ENCODE measurements around the gene SLC22A23.

SLC22A23 gene

GRCh38 chr6:3293271-3294155 lies 163.3 kb downstream of the SLC22A23 start:
- peak; percentile 4 for DNase-seq

GRCh38 chr6:3292431-3293197 lies 164.2 kb downstream of the SLC22A23 start:
- no peak for DNase-seq

DNA sequence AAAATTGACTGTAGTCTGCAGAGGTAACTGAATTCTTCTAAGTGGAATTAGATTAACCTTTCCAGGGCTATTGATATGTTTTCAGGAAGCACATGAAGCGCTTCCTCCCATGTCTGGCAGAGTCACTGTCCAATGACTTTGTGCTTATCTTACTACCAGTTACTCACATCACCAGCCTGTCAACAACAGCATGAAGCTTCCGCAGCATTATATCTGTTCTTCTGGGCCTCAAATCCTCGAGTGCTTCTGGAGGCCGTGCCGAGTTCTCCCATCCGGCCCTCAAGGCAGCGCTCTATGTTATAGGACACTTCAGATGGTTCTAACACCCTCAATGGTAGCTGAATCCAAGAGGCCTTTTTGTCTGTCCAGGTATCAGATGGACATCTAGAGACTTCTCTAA lies 164.9 kb downstream of the SLC22A23 start:
- DNase-seq = no peak

- DNase-seq = no peak
Measured at GRCh38 chr6:3291346-3291745, 165.5 kb downstream of the SLC22A23 start.

DNA sequence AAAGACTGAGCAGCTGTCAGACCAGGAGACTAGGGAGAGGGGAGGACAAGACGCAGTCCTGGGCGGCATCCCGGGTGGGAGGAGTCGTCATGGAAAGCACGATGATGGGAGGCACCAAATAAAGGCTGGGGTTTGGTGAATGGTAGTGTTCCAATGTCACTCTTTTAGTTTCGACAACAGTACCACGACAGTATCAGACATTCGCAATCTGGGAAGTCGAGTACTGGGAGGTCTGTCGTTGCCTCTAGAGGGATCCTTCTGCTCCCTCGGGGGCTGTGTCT lies 166.0 kb downstream of the SLC22A23 start:
- DNase-seq = no peak

- no peak for DNase-seq
Measured at GRCh38 chr6:3290149-3290930, 166.5 kb downstream of the SLC22A23 start.

DNA sequence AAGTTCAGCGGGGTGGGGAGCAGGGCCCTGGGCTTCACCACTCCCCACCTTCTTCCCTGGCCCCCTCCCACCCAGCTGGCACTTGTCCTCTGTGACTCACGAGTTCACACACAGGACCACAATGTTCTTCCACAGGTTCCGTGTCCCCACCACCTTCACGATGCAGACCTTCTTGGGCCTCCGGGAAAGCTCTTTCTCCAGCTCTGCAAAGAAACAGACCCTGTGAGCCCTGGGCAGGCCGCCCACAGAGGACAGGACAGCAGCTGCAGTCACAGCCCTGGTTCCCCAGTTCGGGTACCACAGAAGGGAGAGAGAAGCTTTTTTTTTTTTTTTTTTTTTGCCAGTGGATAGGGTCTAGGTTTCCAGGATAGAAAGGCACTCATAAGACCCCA lies 167.2 kb downstream of the SLC22A23 start:
- no peak for DNase-seq

- DNase-seq = no peak
Measured at GRCh38 chr6:3288711-3289663, 167.9 kb downstream of the SLC22A23 start.

DNA sequence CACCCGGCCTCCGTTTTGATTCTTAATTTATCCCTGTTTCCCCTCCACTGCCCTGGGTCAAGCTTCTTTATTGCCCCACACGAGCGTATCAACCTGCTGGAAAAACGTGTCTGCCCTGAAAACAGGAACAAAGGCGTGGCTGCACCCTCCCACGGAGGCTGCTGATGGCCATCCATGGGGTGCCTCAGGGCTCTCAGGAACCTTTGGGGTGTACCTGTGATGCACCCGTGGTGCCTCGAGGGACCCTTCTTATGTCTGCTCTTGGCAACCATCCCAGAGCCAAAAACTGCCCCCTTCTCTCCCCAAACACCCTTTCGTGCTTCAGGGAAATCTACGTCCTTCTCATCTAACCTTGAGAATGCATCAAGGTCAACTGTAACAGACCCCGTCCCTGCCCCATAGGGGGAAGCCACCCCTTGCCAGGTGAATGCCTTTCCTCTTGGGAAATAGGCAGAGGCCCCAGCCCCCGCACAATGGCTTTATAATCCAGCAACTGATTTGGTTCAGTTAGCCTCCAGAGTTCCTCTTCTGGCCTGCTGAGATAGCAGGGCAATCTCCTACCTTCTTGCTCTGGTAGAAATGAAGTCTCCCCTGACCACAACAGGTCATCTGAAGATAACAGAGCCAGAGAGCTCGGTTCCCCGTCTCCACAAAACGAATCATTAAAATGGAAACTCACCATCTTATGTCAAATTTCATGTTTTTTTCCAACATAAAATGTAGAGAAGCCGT lies 168.7 kb downstream of the SLC22A23 start:
- no peak for DNase-seq

- DNase-seq = no peak
Measured at GRCh38 chr6:3287308-3287707, 169.5 kb downstream of the SLC22A23 start.

GRCh38 chr6:3286641-3287171 lies 170.1 kb downstream of the SLC22A23 start:
- DNase-seq = no peak

DNA sequence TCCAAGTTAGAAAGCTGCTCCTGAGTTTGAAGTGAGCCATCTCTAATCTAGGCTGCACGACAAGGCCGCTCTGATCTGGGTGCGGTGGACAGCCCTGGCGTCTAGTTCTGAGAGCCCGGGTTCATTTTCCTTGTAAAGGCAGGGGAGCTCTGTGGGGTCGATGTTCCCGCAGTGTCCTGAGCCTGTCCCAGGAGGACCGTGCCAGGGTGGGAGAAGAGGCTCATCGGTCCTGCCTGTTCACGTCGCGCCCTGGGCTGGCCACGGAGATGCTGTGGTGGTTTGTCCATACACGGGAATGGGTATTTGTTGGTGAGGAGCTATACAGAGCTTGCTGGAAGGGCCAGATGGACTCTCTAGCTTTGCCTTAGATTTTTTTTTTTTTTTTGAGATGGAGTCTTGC lies 171.1 kb downstream of the SLC22A23 start:
- no peak for DNase-seq

DNA sequence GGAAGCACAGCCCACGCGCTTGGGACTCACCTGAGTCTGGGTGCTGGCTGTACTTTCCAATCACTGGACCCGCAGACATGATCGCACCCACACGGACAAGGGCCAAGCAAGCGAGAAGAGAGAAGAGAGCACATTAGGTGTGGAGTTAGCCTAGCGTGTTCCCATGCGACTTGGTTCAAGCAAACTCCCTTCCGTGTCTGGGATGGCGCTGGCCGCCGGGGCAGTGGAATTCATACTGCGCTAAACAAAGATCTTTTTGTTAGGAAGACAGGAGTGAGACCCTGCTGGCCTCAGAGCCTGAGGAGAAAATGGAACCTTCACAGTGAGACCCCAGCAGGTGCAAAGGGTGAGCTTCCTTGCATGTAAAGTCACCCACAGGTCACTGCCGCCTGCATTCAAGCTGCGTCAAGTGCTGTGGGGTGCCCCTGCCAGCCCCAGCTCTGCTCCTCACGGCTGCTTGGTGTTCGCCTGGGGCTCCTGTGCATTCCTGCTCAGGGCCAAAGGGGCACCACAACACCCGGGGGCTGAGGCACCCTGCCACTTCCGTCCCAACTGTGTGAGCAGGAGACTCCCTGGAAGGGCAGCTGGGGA lies 171.7 kb downstream of the SLC22A23 start:
- no peak for DNase-seq

DNA sequence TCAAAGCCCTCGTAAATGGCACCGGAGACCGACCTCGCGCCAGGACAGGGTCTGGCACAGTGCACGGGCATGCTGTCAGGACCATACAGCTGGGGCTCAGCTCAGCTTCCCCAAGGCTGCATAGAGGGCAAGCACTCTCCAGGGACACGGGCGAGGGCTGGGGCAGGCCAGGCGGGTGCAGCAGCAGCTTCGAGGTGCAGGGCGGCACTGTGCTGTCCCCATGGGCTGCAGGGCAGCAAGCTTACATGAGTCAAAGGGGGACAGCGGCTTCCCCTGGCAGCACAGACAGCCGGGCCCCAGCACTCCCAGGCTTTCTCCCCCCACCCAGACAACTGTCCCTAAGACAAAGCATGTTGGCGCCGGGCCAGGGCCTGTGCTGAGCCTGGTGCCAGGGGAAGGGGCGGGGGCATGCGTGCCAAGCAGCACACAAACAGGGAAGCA lies 172.4 kb downstream of the SLC22A23 start:
- no peak for DNase-seq

DNA sequence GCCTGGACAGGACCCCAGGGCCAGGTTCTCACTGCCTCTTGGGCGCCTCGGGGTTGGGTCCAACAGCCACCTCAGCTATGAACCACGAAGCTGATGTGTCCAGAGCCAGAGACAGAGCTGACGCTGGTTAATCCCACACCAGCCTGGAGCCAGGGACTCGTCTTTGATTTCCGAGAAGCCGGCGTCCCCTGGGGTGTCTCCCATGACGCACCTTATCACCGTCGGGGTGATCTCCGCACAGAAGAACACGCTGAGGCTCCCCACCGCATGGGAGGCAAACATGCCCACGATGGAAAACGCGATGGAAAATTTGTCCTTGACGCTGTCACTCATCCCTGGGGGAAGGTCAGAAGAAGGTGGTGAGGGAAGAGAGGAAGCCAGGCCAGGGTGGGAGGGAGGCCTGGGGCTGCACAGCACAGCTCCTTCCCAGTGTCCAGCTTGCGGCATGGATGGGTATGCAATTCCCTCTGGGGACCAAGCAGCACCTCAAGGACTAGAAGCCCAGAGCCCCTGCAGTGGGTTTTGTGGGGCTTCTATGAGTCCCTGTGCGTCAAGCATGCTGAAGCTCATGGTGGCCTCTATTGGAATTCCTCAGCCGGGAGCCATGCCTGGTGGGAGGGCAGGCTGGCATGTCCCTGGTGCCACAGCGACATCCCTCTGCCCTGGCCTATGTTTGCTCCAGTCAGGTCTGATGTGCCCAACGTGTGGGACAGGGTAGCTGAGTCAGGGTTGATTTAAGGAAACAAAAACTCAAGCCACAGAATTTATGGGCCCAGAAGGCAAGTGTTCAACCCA lies 173.0 kb downstream of the SLC22A23 start:
- DNase-seq = no peak

GRCh38 chr6:3283241-3283640 lies 173.6 kb downstream of the SLC22A23 start:
- no peak for DNase-seq

GRCh38 chr6:3282476-3283236 lies 174.2 kb downstream of the SLC22A23 start:
- no peak for DNase-seq

DNA sequence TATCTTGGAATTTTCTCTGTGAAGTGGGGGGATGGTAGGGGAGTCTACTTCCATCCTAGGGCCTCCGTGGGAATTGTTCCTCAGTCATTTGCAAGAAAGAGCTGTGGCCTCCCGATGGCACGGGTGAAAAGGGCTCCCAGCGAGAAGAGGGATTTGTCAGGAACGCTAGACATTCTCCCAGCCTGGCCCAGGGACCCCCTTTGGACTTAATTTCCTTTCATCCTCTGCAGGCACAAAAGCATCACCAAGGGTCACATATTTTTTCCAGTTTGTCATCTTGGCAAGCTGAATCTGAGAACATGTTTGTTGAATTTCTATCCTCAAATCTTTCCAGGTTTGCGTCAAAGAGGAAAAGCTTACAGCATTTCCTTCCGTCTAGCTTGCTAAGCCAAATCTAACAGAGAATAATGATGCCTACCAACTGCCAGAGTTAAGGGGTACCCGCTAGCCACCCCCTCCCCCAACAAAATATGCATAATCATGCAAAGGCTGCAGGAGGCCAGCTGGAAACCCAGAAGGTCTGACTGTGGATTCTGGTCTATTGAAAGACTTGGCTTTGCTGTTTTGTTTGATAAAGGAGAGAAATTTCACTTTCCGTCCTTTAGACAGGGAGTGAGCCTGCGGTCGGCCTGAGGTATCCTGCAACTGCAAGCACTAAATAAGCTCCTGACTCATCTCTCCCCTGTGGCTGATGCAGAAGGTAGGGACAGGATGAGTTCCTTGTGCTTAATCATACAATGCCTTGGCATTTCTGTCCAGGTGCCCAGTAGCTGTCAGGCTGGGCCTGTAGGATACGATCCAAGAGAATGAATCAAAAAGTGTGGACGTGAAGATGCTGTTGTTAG lies 175.0 kb downstream of the SLC22A23 start:
- peak; percentile 12 for DNase-seq

Data from HCEC 1CT (cell line).